Fibroblast of pulmonary artery (primary cell): Measurements from ENCODE around the gene PTCHD1.

Source experiments
- DNase-seq: peaks from one replicate; pipeline ENCODE4 v3.0.0-alpha.2; 2010; ENCODE audit warnings: low read depth
- H3K4me3 ChIP-seq: replicated peaks from 2 replicates; pipeline ENCODE4 v1.5.1; 2011; ENCODE audit warnings: low read depth, mild to moderate bottlenecking, control low read depth, low read length, moderate library complexity
- CTCF ChIP-seq: IDR thresholded peaks from 2 replicates; pipeline ENCODE4 v1.5.1; 2011; ENCODE audit warnings: mild to moderate bottlenecking, control low read depth, low read length, inconsistent platforms; ENCODE audit errors: missing control alignments

The PTCHD1 gene

DNA sequence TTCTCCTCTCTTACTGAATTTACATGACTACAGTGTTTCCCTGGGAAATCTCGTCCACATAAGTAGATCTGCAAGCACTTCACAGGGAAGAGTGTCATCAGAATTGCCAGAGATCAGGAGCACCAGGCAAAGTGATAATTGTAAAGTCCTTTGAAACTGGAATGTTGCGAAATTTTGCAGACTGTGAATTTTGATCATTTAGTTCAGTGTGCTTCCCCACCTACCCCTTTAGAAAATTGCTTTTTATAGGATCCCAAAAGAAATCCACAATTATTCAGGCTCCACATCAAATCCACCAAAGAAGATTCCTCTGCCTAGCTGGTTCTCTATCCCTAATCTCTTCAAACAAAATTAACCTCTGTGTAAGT, 10.2 kb downstream of the PTCHD1 start:
- no peak overlapping the region for H3K4me3 ChIP-seq
- TF ChIP-seq CTCF: no peak
- DNase-seq: no peak

- DNase-seq: no peak
- TF ChIP-seq CTCF: no peak
- H3K4me3 ChIP-seq: no peak overlapping the region
Measured at GRCh38 chrX:23356189-23356588, 21.5 kb downstream of the PTCHD1 start.

DNA sequence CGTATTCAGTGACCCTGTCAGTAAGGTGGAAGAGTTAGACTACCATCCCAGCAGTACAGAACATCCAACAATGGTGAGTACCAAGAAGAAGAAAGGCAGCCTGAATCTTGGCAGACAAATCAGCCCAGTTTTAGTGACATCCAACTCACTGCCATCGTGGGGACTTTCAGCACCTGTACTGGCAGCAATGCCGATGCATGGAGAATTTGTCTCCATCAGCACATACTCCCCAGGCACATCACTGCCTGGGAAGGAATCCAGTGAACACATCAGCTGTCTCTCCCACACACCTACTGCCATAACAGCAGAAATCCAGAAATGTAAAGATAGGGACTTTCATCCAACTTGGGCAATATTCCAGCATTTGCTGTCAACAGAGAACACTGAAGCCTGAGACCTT, 29.8 kb downstream of the PTCHD1 start:
- no peak for DNase-seq
- TF ChIP-seq CTCF: no peak
- no peak overlapping the region for H3K4me3 ChIP-seq

DNA sequence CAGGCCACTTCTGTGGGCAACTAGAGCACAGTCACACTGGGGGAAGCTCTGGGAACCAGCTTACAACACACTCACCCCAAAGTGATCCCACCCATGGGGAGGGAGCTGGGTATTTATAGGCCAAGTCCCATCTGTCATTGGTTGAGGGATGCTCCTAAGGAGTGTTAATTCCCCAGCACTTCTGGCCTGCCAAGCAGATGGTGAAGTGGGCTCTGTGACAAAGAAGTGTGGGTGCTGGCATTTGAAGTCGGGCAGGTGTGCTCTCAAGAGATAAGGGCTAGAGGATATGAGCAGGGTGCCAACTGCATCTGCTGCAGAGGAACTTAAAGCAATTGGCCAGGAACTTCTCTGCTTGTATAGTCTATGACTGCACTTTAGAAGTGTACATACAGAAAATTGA, 30.9 kb downstream of the PTCHD1 start:
- H3K4me3 ChIP-seq: no peak overlapping the region
- DNase-seq: no peak
- TF ChIP-seq CTCF: no peak

- no peak overlapping the region for H3K4me3 ChIP-seq
- DNase-seq: no peak
- TF ChIP-seq CTCF: no peak
Measured at GRCh38 chrX:23366914-23367313, 32.3 kb downstream of the PTCHD1 start.

- TF ChIP-seq CTCF: no peak
- no peak overlapping the region for H3K4me3 ChIP-seq
- DNase-seq: no peak
Measured at GRCh38 chrX:23369027-23369426, 34.4 kb downstream of the PTCHD1 start.

DNA sequence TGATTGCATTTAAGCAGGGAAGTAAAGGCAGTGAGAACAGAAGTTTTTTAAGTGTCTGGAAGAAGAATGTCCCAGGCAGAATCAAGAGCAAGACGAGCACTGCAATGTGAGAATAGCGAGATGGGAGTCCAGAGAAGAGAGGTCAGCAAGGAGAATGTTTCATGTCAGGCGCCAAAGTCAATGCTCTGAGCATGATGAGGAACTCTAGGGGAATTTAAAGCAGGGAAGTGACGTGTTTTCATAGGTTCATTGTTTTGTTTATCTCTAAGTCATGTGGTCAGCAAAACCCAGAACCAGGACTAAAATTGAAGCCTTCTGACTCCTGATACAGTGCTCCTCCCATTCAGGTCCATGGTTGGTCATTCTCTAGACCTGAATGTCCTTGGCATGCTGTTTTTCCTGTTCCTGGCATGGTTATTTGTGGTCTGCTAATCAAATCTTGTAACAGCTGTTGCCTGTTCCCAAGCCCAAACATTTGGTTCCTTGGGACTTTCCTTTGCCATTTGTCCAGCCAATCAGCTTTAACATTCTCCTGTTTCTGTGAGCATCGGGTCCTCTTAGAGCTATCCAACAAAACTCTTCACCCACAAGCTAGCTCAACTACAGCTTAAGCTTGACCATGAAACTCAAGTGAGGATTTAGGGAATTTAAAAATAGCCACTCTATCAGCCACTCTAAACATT, 37.7 kb downstream of the PTCHD1 start:
- no peak overlapping the region for H3K4me3 ChIP-seq
- TF ChIP-seq CTCF: no peak
- peak; percentile 46 for DNase-seq
